Activated CD8-positive, alpha-beta T cell treated with anti-CD3 and anti-CD28 coated beads for 36 hours (primary cell): ENCODE measurements around the gene WNT11. TPM values are rescaled to one million over a fixed set of nuclear protein-coding genes. Genes with fewer than 3 reads are reported as not detected.

Experiments used
- ATAC-seq: fragments of 200-7000 bp; cut with Tn5 transposase; one replicate; pipeline ENCODE4 v1.10.0; 2021; ENCODE audit warnings: mild to moderate bottlenecking, moderate library complexity
- CTCF ChIA-PET: fragments of 350-600 bp; sonication (Branson Sonifier 250); formaldehyde crosslinking; loops from one replicate; lab custom pipeline; 2021; ENCODE audit warnings: antibody characterized with exemption; lab: Charles Lee
- POLR2A ChIA-PET: fragments of 350-600 bp; sonication (Branson Sonifier 250); formaldehyde crosslinking; loops from one replicate; lab custom pipeline; 2021; ENCODE audit warnings: antibody characterized with exemption; lab: Charles Lee
- DNase-seq: peaks from one replicate; pipeline ENCODE4 v3.0.0-alpha.2; 2020
- H3K27ac Mint-ChIP-seq: one replicate; pipeline ENCODE4 v1.8.0; 2021; ENCODE audit warnings: mild to moderate bottlenecking, mixed read lengths
- H3K27me3 Mint-ChIP-seq: one replicate; pipeline ENCODE4 v1.8.0; 2021; ENCODE audit warnings: mixed read lengths
- H3K36me3 Mint-ChIP-seq: one replicate; pipeline ENCODE4 v1.8.0; 2021; ENCODE audit warnings: low read depth, mixed read lengths
- H3K4me1 Mint-ChIP-seq: one replicate; pipeline ENCODE4 v1.8.0; 2021; ENCODE audit warnings: low read depth, mixed read lengths
- H3K4me3 Mint-ChIP-seq: one replicate; pipeline ENCODE4 v1.8.0; 2021; ENCODE audit warnings: mild to moderate bottlenecking, moderate library complexity, mixed read lengths
- H3K9me3 Mint-ChIP-seq: one replicate; pipeline ENCODE4 v1.8.0; 2021; ENCODE audit warnings: mixed read lengths
- CTCF ChIP-seq: fragments of 200-600 bp; IDR thresholded peaks from one replicate; pipeline ENCODE4 v1.8.0; 2022; ENCODE audit warnings: antibody characterized with exemption, mild to moderate bottlenecking
- intact Hi-C: fragments of 100-400 bp; cut with micrococcal nuclease; formaldehyde crosslinking; loops from one replicate; pipeline ENCODE4 v1.10.0; 2022
- total RNA-seq, 2 experiments: library from RNA; stranded (reverse); gene quantifications; one replicate each; pipeline ENCODE4 v1.2.3, GENCODE V29; 2021

Gene WNT11
- total RNA-seq = under 1 TPM; 0.32 to 0.43 TPM

GRCh38 chr11:76206327-76207081 is at the start of gene WNT11:
Gene WNT11, minus strand, starts transcription at chr11:76206502. Its CDS starts 95 bp downstream, at chr11:76206407.
- H3K4me3 Mint-ChIP-seq = peak within 1 kb of the TSS; percentile 69
- no peaks in the 10 kb centered on the region for H3K9me3 Mint-ChIP-seq
- peaks cover 48% of the 10 kb centered on the region for H3K27me3 Mint-ChIP-seq
- DNase-seq = peak; percentile 28
- intact Hi-C loops = loop anchor here (2.0 kb wide), 1 partner anchor 112 kb away; no protein-coding TSS in a partner anchor
- CTCF ChIA-PET = interaction anchor here (1.0 to 6.5 kb wide), 35 partner anchors 10 to 475 kb away, joined by 3 to 214 read pairs (median 7); partner anchors contain the start of gene GVQW3
- H3K36me3 Mint-ChIP-seq = no peaks in the 10 kb centered on the region
- H3K27ac Mint-ChIP-seq = no peak within 1 kb of the TSS
- POLR2A ChIA-PET = interaction anchor here (1.1 to 5.9 kb wide), 3 partner anchors 29 to 114 kb away, joined by 3 to 39 read pairs (median 4); no protein-coding TSS in a partner anchor
- TF ChIP-seq CTCF = no peak
- peaks cover 11% of the 10 kb centered on the region for H3K4me1 Mint-ChIP-seq
- ATAC-seq = no peak

- Mint-ChIP-seq H3K36me3 (no peaks in the 10 kb centered on the region), H3K27ac (no peak overlapping the region), H3K4me1 (no peaks in the 10 kb centered on the region), H3K27me3 (no peaks in the 10 kb centered on the region), H3K9me3 (peaks cover 8% of the 10 kb centered on the region), H3K4me3 (no peak overlapping the region)
- ATAC-seq = no peak
- POLR2A ChIA-PET = interaction anchor here (0.8 to 1.0 kb wide), 2 partner anchors 19 to 136 kb away, joined by 3 to 5 read pairs; no protein-coding TSS in a partner anchor
- TF ChIP-seq CTCF = no peak
- CTCF ChIA-PET = interaction anchor here (1.2 to 1.8 kb wide), 2 partner anchors 46 to 101 kb away, joined by 4 to 6 read pairs; no protein-coding TSS in a partner anchor
- intact Hi-C loops = no loop called here
- DNase-seq = no peak
Measured at GRCh38 chr11:76253416-76253815, 47.1 kb upstream of the WNT11 start.

GRCh38 chr11:76252631-76253070 is 46.3 kb upstream of the WNT11 start:
- Mint-ChIP-seq H3K27ac (no peak overlapping the region), H3K4me1 (no peaks in the 10 kb centered on the region), H3K4me3 (no peak overlapping the region), H3K9me3 (peaks cover 8% of the 10 kb centered on the region), H3K27me3 (no peaks in the 10 kb centered on the region), H3K36me3 (no peaks in the 10 kb centered on the region)
- intact Hi-C loops = no loop called here
- ChIA-PET CTCF (no interaction called here), POLR2A (interaction anchor here (0.8 kb wide), 1 partner anchor 136 kb away, joined by 3 read pairs; no protein-coding TSS in a partner anchor)
- TF ChIP-seq CTCF = no peak
- ATAC-seq = no peak
- no peak for DNase-seq

- no peak overlapping the region for H3K27ac Mint-ChIP-seq
- CTCF ChIA-PET = interaction anchor here (1.3 to 2.0 kb wide), 2 partner anchors 14 to 44 kb away, joined by 4 to 7 read pairs; no protein-coding TSS in a partner anchor
Measured at GRCh38 chr11:76251576-76251975, 45.3 kb upstream of the WNT11 start.

More at GRCh38 chr11:76251576-76251975, 45.3 kb upstream of the WNT11 start:
- Mint-ChIP-seq H3K4me3 (no peak overlapping the region), H3K4me1 (no peaks in the 10 kb centered on the region), H3K27me3 (no peaks in the 10 kb centered on the region), H3K9me3 (peaks cover 8% of the 10 kb centered on the region), H3K36me3 (no peaks in the 10 kb centered on the region)
- POLR2A ChIA-PET = no interaction called here
- no peak for TF ChIP-seq CTCF
- no peak for ATAC-seq
- intact Hi-C loops = no loop called here
- DNase-seq = no peak
